ENCODE measurements around the gene CENPC.

DNA sequence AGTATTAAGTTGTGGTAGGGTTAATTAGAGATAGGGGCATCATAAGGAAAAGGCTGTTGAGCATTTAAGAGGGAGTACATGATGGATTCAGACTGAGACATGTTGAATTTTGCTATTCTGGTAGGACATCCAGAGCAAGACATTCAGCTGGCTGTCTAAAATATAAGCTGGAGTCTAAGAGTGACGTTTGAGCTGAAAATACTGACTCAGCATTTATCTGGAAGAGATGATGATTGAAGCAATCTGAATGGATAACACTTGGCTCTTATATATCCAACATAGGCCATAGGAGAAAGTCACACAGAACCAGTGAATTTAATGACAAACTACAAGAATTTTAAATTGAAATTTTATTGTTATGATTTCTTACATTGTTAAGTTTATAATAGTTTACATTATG is 114.3 kb downstream of the CENPC start:
- TF ChIP-seq, protein P1, sequence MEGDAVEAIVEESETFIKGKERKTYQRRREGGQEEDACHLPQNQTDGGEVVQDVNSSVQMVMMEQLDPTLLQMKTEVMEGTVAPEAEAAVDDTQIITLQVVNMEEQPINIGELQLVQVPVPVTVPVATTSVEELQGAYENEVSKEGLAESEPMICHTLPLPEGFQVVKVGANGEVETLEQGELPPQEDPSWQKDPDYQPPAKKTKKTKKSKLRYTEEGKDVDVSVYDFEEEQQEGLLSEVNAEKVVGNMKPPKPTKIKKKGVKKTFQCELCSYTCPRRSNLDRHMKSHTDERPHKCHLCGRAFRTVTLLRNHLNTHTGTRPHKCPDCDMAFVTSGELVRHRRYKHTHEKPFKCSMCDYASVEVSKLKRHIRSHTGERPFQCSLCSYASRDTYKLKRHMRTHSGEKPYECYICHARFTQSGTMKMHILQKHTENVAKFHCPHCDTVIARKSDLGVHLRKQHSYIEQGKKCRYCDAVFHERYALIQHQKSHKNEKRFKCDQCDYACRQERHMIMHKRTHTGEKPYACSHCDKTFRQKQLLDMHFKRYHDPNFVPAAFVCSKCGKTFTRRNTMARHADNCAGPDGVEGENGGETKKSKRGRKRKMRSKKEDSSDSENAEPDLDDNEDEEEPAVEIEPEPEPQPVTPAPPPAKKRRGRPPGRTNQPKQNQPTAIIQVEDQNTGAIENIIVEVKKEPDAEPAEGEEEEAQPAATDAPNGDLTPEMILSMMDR (IDR thresholded peaks at IDR 0.05; ENCODE audit: poor library complexity, severe bottlenecking): no peak
- TF ChIP-seq EP300 (conservative IDR thresholded peaks at IDR 0.05; ENCODE audit: poor library complexity, severe bottlenecking) (no peak), RAD21 (conservative IDR thresholded peaks at IDR 0.05) (no peak), SMC3 (conservative IDR thresholded peaks at IDR 0.05; ENCODE audit: poor library complexity) (no peak), POLR2AphosphoS5 (IDR thresholded peaks at IDR 0.05) (no peak)
